PC-3 (cell line): ENCODE data around the gene TMEM60. TPM values are rescaled to one million over a fixed set of nuclear protein-coding genes. Genes with fewer than 3 reads are reported as not detected.
A peak's percentile ranks its signal among the peaks of the same experiment; 100 is the strongest.

Experiments
- ATAC-seq: fragments of 200-7000 bp; cut with Tn5 transposase; 2 replicates; pipeline ENCODE4 v1.9.1; 2020; ENCODE audit warnings: mild to moderate bottlenecking, moderate library complexity
- BruUV-seq: library from RNA; stranded (reverse); fragments of 400-500 nt; replicated peaks from 2 replicates; lab custom pipeline; 2021; lab: Mats Ljungman, UMichigan
- CTCF ChIA-PET: fragments of 300-600 bp; sonication (Branson Sonifier 250); formaldehyde crosslinking; loops from one replicate; lab custom pipeline; 2022; ENCODE audit warnings: antibody characterized with exemption; lab: Charles Lee
- POLR2A ChIA-PET: fragments of 300-600 bp; sonication (Branson Sonifier 250); formaldehyde crosslinking; loops from one replicate; lab custom pipeline; 2022; ENCODE audit warnings: antibody characterized with exemption; ENCODE audit not compliant: unreplicated experiment; lab: Charles Lee
- DNase-seq: peaks from one replicate; pipeline ENCODE4 v3.0.0-alpha.2; 2015
- H2AFZ ChIP-seq: fragments of 300-600 bp; sonication (generic); 2 replicates; pipeline ENCODE4 v1.6.0; 2016; ENCODE audit warnings: antibody characterized with exemption, low read length
- H3F3A ChIP-seq: fragments of 300-600 bp; sonication (generic); one replicate; pipeline ENCODE4 v1.6.0; 2017; ENCODE audit warnings: antibody characterized with exemption, low read length, control low read depth, mild to moderate bottlenecking; ENCODE audit not compliant: unreplicated experiment
- H3K27ac ChIP-seq: fragments of 300-600 bp; sonication (generic); 2 replicates; pipeline ENCODE4 v1.5.1; 2016; ENCODE audit warnings: mild to moderate bottlenecking, low read length
- H3K27me3 ChIP-seq: fragments of 300-600 bp; sonication (generic); 2 replicates; pipeline ENCODE4 v1.6.1; 2016; ENCODE audit warnings: low read length, mixed read lengths
- H3K36me3 ChIP-seq: fragments of 300-600 bp; sonication (generic); 2 replicates; pipeline ENCODE4 v1.6.1; 2016; ENCODE audit warnings: low read depth, mixed run types, low read length, mixed read lengths
- H3K4me1 ChIP-seq: fragments of 300-600 bp; sonication (generic); 2 replicates; pipeline ENCODE4 v1.5.1; 2016; ENCODE audit warnings: low read length; ENCODE audit not compliant: insufficient read depth
- H3K4me2 ChIP-seq: fragments of 300-600 bp; sonication (generic); 2 replicates; pipeline ENCODE4 v1.6.0; 2016; ENCODE audit warnings: low read length
- H3K4me3 ChIP-seq: fragments of 300-600 bp; sonication (generic); 2 replicates; pipeline ENCODE4 v1.5.1; 2016; ENCODE audit warnings: mild to moderate bottlenecking, low read length, mixed read lengths
- H3K79me2 ChIP-seq: fragments of 300-600 bp; sonication (generic); 2 replicates; pipeline ENCODE4 v1.6.1; 2017; ENCODE audit warnings: low read length, mixed read lengths
- H3K9ac ChIP-seq: fragments of 300-600 bp; sonication (generic); 2 replicates; pipeline ENCODE4 v1.6.0; 2016; ENCODE audit warnings: mild to moderate bottlenecking, low read length
- H3K9me2 ChIP-seq: fragments of 300-600 bp; sonication (generic); replicated peaks from 2 replicates; pipeline ENCODE4 v1.6.1; 2016; ENCODE audit warnings: mixed run types, low read length, mixed read lengths
- H3K9me3 ChIP-seq: fragments of 300-600 bp; sonication (generic); 2 replicates; pipeline ENCODE4 v1.6.1; 2016; ENCODE audit warnings: low read length, mixed read lengths
- H4K20me1 ChIP-seq: fragments of 300-600 bp; sonication (generic); 2 replicates; pipeline ENCODE4 v1.6.1; 2016; ENCODE audit warnings: low read length, mixed read lengths
- EZH2 ChIP-seq: fragments of 300-600 bp; sonication (generic); IDR thresholded peaks from one replicate; pipeline ENCODE4 v1.6.1; 2017; ENCODE audit warnings: antibody characterized with exemption, mild to moderate bottlenecking, low read length; ENCODE audit not compliant: unreplicated experiment
- EZH2phosphoT487 ChIP-seq: fragments of 300-600 bp; sonication (generic); IDR thresholded peaks from 2 replicates; pipeline ENCODE4 v1.6.1; 2018; ENCODE audit warnings: mild to moderate bottlenecking, antibody characterized with exemption, low read length, borderline replicate concordance
- intact Hi-C: fragments of 100-400 bp; cut with micrococcal nuclease; formaldehyde crosslinking; loops from 2 replicates; pipeline ENCODE4 v1.9.0; 2023
- total RNA-seq: library from RNA; depleted of rRNA; stranded (reverse); fragments of >200 nt; gene quantifications from 2 replicates; pipeline ENCODE4 v1.2.3, GENCODE V29; 2014
- TF ChIP-seq, protein P1 (sequence below): fragments of 300-600 bp; sonication (generic); conservative IDR thresholded peaks from 2 replicates; pipeline ENCODE4 v1.5.1; 2017; ENCODE audit warnings: antibody characterized with exemption, low read depth, mild to moderate bottlenecking, low read length

The TMEM60 gene
- total RNA-seq, 1 experiment from 2014 or later, result 8.1 TPM

DNA sequence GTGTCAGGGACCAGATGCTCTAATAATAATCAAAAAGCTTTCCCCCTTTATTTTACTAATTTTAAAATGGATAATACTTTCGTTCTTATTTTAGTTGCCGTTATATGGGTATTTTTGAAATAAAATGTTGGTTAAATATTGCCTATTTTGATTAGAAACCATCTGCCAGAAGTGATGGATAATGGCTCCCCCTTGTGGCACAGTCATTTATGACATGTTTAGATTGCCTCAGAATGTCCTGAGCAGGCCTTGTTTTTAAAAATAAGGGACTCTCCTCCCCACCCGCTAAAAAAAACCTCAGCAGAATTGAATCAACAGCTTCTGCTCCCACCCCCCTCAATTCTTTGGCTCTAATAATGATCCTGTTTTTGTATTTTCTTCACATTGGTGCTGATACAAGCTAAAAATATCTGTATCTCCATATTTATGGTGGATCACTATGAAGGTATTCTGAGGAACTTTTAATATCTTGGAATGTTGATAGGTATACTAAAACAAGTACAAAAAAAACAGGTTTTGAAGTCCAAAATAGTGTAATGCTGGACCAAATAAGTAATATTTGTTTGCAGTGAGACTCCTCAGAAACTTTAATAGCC, 38.8 kb downstream of the TMEM60 start:
- Histone ChIP-seq H3K36me3 (no peaks in the 10 kb centered on the region), H2AFZ (peak overlapping the region; percentile 16; the same call in 1 of the 2 replicates), H3K27me3 (no peaks in the 10 kb centered on the region), H3K4me2 (no peak overlapping the region), H3K9ac (no peak overlapping the region), H3K9me3 (no peaks in the 10 kb centered on the region), H3K27ac (no peak overlapping the region), H3K4me1 (no peaks in the 10 kb centered on the region), H4K20me1 (no peaks in the 10 kb centered on the region), H3K79me2 (peaks cover 12% of the 10 kb centered on the region; the same call in 1 of the 2 replicates), H3F3A (no peaks in the 10 kb centered on the region), H3K4me3 (no peak overlapping the region), H3K9me2 (no peaks in the 10 kb centered on the region)
- TF ChIP-seq EZH2phosphoT487 (no peak), EZH2 (no peak)
- TF ChIP-seq, protein P1, sequence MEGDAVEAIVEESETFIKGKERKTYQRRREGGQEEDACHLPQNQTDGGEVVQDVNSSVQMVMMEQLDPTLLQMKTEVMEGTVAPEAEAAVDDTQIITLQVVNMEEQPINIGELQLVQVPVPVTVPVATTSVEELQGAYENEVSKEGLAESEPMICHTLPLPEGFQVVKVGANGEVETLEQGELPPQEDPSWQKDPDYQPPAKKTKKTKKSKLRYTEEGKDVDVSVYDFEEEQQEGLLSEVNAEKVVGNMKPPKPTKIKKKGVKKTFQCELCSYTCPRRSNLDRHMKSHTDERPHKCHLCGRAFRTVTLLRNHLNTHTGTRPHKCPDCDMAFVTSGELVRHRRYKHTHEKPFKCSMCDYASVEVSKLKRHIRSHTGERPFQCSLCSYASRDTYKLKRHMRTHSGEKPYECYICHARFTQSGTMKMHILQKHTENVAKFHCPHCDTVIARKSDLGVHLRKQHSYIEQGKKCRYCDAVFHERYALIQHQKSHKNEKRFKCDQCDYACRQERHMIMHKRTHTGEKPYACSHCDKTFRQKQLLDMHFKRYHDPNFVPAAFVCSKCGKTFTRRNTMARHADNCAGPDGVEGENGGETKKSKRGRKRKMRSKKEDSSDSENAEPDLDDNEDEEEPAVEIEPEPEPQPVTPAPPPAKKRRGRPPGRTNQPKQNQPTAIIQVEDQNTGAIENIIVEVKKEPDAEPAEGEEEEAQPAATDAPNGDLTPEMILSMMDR, result peak; percentile 89
- ATAC-seq (peak; percentile 78), DNase-seq (peak; percentile 83)
- BruUV-seq, result no TSS peak
- ChIA-PET POLR2A (interaction anchor here (0.5 kb wide), 1 partner anchor 31 kb away, joined by 5 read pairs; no protein-coding TSS in a partner anchor), CTCF (interaction anchor here (0.6 to 0.7 kb wide), 3 partner anchors 101 to 410 kb away, joined by 3 read pairs; no protein-coding TSS in a partner anchor)
- intact Hi-C loops, result loop anchor here (1.0 to 10.0 kb wide), 4 partner anchors 42 to 395 kb away; no protein-coding TSS in a partner anchor

DNA sequence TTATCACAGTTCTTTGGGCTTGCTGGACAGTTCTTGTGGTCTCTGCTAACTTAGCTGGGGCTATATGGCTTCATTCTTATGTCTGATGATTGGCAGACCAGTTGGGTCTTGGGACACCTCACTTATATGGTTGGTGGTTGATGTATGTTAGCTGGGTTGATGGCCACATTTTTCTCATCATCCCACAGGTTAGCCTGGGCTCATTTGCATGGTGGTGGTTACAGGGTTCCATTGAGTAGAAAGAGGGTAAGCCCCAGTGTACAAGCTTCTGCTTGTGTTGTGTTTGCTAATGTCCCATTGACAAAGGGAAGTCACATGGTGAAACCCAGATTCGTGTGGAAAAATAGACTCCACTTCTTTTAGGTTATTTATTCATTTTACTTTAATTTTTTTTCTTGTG, 40.6 kb downstream of the TMEM60 start:
- peaks cover 8% of the 10 kb centered on the region for H3K4me1 ChIP-seq
- H3F3A ChIP-seq, result no peaks in the 10 kb centered on the region
- H3K9ac ChIP-seq, result no peak overlapping the region
- no peaks in the 10 kb centered on the region for H3K27me3 ChIP-seq
- BruUV-seq, result no TSS peak
- TF ChIP-seq EZH2 (no peak), EZH2phosphoT487 (no peak)
- TF ChIP-seq, protein P1, result no peak
- no peak overlapping the region for H3K27ac ChIP-seq
- no peaks in the 10 kb centered on the region for H3K9me3 ChIP-seq
- H3K36me3 ChIP-seq, result no peaks in the 10 kb centered on the region
- H2AFZ ChIP-seq, result no peak overlapping the region
- peaks cover 20% of the 10 kb centered on the region; the same call in 1 of the 2 replicates for H3K79me2 ChIP-seq
- ATAC-seq, result no peak
- POLR2A ChIA-PET, result no interaction called here
- no peak overlapping the region for H3K4me2 ChIP-seq
- H3K9me2 ChIP-seq, result no peaks in the 10 kb centered on the region
- intact Hi-C loops, result loop anchor here (5.0 to 10.0 kb wide), 2 partner anchors 40 to 393 kb away; no protein-coding TSS in a partner anchor
- CTCF ChIA-PET, result no interaction called here
- H3K4me3 ChIP-seq, result no peak overlapping the region
- H4K20me1 ChIP-seq, result no peaks in the 10 kb centered on the region
- no peak for DNase-seq

DNA sequence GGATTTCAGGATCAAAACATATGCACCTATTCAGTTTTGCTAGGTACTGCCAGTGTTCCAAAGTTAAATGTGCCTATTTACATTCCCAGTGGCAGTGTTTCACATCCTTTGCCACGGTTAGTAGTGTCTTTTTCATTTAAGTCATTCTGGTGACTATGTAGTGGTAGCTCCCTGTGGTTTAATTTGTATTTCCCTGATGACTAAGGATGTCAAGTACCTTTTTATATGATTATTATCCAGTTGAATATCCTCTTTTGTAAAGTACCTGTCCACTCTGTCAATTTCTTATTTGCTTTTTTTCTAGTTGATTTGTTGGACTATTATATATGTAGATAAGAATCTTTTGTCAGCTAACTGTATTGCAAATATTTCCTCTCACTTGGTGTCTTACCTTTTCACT, 45.1 kb downstream of the TMEM60 start:
- Histone ChIP-seq H4K20me1 (no peaks in the 10 kb centered on the region), H3K27me3 (no peaks in the 10 kb centered on the region), H3K27ac (no peak overlapping the region), H3K9ac (no peak overlapping the region), H3K4me1 (peaks cover 10% of the 10 kb centered on the region), H3K9me2 (no peaks in the 10 kb centered on the region), H3F3A (no peaks in the 10 kb centered on the region), H3K79me2 (peaks cover 8% of the 10 kb centered on the region; the same call in 1 of the 2 replicates), H3K4me3 (no peak overlapping the region), H3K4me2 (no peak overlapping the region), H3K36me3 (no peaks in the 10 kb centered on the region), H3K9me3 (no peaks in the 10 kb centered on the region), H2AFZ (no peak overlapping the region)
- ATAC-seq (peak; percentile 93), DNase-seq (peak; percentile 47)
- TF ChIP-seq EZH2, result no peak
- no peak for TF ChIP-seq EZH2phosphoT487
- TF ChIP-seq, protein P1, result no peak
- intact Hi-C loops, result loop anchor here (10.0 kb wide), 1 partner anchor 388 kb away; no protein-coding TSS in a partner anchor
- ChIA-PET CTCF (interaction anchor here (1.5 kb wide), 1 partner anchor 102 kb away, joined by 5 read pairs; no protein-coding TSS in a partner anchor), POLR2A (interaction anchor here (0.6 kb wide), 2 partner anchors 85 to 337 kb away, joined by 4 to 7 read pairs; no protein-coding TSS in a partner anchor)
- BruUV-seq, result no TSS peak
